ENCODE measurements around the gene EBF4. TPM values are rescaled to one million over a fixed set of nuclear protein-coding genes. Genes with fewer than 3 reads are reported as not detected.

The EBF4 gene
- polyA plus RNA-seq, 3 donors = 0.12 TPM; not detected in 2

DNA sequence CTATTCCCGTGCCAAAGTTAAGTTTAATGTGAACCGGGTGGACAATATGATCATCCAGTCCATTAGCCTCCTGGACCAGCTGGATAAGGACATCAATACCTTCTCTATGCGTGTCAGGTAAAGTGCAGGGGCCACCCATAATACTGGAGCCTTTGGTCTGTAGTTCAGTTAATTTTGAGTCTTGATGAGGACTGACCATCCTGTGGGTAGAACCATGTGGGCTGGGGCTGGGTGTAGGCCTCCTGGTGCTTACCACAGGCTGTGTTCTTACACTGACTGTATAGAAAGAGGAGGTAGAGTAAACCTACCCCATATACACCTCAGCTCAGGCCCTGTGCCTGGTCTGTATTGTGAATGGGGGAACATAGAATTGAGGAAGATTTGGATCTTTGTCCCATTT lies 37.7 kb upstream of the EBF4 start:
- no peak overlapping the region for H3K4me2 ChIP-seq (replicated peaks; ENCODE audit: extremely low read depth, low read length, poor library complexity, severe bottlenecking)
- DNase-seq = no peak
- peaks cover 57 to 62% of the 10 kb centered on the region in 2 donors for H3K36me3 Mint-ChIP-seq
- 100% methylated on average over 2 of the region's 3 CpGs for WGBS (ENCODE audit: insufficient coverage)
- H3K27me3 ChIP-seq (ENCODE audit: control insufficient read depth in 2 of 2, insufficient read depth in 2 of 2, low read length in 2 of 2) = no peaks in the 10 kb centered on the region
- TF ChIP-seq, protein P1, sequence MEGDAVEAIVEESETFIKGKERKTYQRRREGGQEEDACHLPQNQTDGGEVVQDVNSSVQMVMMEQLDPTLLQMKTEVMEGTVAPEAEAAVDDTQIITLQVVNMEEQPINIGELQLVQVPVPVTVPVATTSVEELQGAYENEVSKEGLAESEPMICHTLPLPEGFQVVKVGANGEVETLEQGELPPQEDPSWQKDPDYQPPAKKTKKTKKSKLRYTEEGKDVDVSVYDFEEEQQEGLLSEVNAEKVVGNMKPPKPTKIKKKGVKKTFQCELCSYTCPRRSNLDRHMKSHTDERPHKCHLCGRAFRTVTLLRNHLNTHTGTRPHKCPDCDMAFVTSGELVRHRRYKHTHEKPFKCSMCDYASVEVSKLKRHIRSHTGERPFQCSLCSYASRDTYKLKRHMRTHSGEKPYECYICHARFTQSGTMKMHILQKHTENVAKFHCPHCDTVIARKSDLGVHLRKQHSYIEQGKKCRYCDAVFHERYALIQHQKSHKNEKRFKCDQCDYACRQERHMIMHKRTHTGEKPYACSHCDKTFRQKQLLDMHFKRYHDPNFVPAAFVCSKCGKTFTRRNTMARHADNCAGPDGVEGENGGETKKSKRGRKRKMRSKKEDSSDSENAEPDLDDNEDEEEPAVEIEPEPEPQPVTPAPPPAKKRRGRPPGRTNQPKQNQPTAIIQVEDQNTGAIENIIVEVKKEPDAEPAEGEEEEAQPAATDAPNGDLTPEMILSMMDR (IDR thresholded peaks at IDR 0.05) = no peak
- no peaks in the 10 kb centered on the region for H3K9me3 ChIP-seq (replicated peaks in 1 of 2; ENCODE audit: control insufficient read depth in 1 of 2, insufficient read depth in 1 of 2, low read length in 2 of 2)
- no peak overlapping the region for H2AFZ ChIP-seq (ENCODE audit: insufficient read depth, low read depth, low read length, poor library complexity, severe bottlenecking)
- H3K79me2 ChIP-seq (ENCODE audit: insufficient read depth, low read length) = peaks cover 54% of the 10 kb centered on the region
- peaks cover 47% of the 10 kb centered on the region for H4K20me1 ChIP-seq (ENCODE audit: insufficient read depth, low read length)
- H3K9me3 Mint-ChIP-seq = no peaks in the 10 kb centered on the region
- H3K4me3 ChIP-seq (replicated peaks in 1 of 3; ENCODE audit: low read depth in 2 of 3, low read length in 3 of 3) = no peak overlapping the region
- H3K4me3 Mint-ChIP-seq = peak overlapping the region in 1 of 2 donors; percentile 12
- H3K27ac Mint-ChIP-seq = peak overlapping the region in 2 of 7 donors; percentile 37 to 74
- H3K27me3 Mint-ChIP-seq (ENCODE audit: low read depth in 3 of 3) = peaks cover 0 to 2% (median 0%) of the 10 kb centered on the region in 3 donors
- peaks cover 58 to 61% of the 10 kb centered on the region in 2 donors for H3K36me3 ChIP-seq (replicated peaks in 1 of 2; ENCODE audit: control insufficient read depth in 1 of 2, insufficient read depth in 2 of 2, low read length in 2 of 2)
- no peak overlapping the region for H3K9ac ChIP-seq (ENCODE audit: insufficient read depth, low read length, poor library complexity, severe bottlenecking)
- peaks cover 17 to 33% of the 10 kb centered on the region in 2 donors for H3K4me1 ChIP-seq (ENCODE audit: control insufficient read depth in 1 of 2, insufficient read depth in 2 of 2, low read length in 2 of 2)
- intact Hi-C loops (cut with micrococcal nuclease) = loop anchor here in 1 of 2 donors (5.0 kb wide), 1 partner anchor 553 kb away; the partner anchor contains the start of gene STK35
- no peak overlapping the region for H3K27ac ChIP-seq (ENCODE audit: low read depth in 1 of 2, low read length in 2 of 2)
- peaks cover 20% of the 10 kb centered on the region for H3K4me1 Mint-ChIP-seq

GRCh38 chr20:2655331-2656116 lies 37.1 kb upstream of the EBF4 start:
- Histone ChIP-seq H3K79me2 (ENCODE audit: insufficient read depth, low read length) (peaks cover 54% of the 10 kb centered on the region), H3K27ac (ENCODE audit: low read depth in 1 of 2, low read length in 2 of 2) (no peak overlapping the region), H3K36me3 (replicated peaks in 1 of 2; ENCODE audit: control insufficient read depth in 1 of 2, insufficient read depth in 2 of 2, low read length in 2 of 2) (peaks cover 65 to 68% of the 10 kb centered on the region in 2 donors), H2AFZ (ENCODE audit: insufficient read depth, low read depth, low read length, poor library complexity, severe bottlenecking) (no peak overlapping the region), H4K20me1 (ENCODE audit: insufficient read depth, low read length) (peaks cover 47% of the 10 kb centered on the region), H3K27me3 (ENCODE audit: control insufficient read depth in 2 of 2, insufficient read depth in 2 of 2, low read length in 2 of 2) (no peaks in the 10 kb centered on the region), H3K9ac (ENCODE audit: insufficient read depth, low read length, poor library complexity, severe bottlenecking) (no peak overlapping the region), H3K9me3 (replicated peaks in 1 of 2; ENCODE audit: control insufficient read depth in 1 of 2, insufficient read depth in 1 of 2, low read length in 2 of 2) (no peaks in the 10 kb centered on the region), H3K4me3 (replicated peaks in 1 of 3; ENCODE audit: low read depth in 2 of 3, low read length in 3 of 3) (no peak overlapping the region), H3K4me2 (replicated peaks; ENCODE audit: extremely low read depth, low read length, poor library complexity, severe bottlenecking) (no peak overlapping the region), H3K4me1 (ENCODE audit: control insufficient read depth in 1 of 2, insufficient read depth in 2 of 2, low read length in 2 of 2) (peaks cover 17 to 33% of the 10 kb centered on the region in 2 donors)
- TF ChIP-seq, protein P1 (IDR thresholded peaks at IDR 0.05) = no peak
- no peak for DNase-seq
- Mint-ChIP-seq H3K27ac (peak overlapping the region in 5 of 7 donors; percentile 19 to 74 (median 37)), H3K36me3 (peaks cover 64 to 69% of the 10 kb centered on the region in 2 donors), H3K27me3 (ENCODE audit: low read depth in 3 of 3) (peaks cover 0 to 2% (median 0%) of the 10 kb centered on the region in 3 donors), H3K4me1 (peaks cover 21% of the 10 kb centered on the region), H3K4me3 (no peak overlapping the region), H3K9me3 (no peaks in the 10 kb centered on the region)
- 97% methylated on average over 13 of the region's 17 CpGs for WGBS (ENCODE audit: insufficient coverage)
- intact Hi-C loops (cut with micrococcal nuclease) = no loop called here
